HFFc6 (cell line): ENCODE data around the gene COQ8A. TPM values are rescaled to one million over a fixed set of nuclear protein-coding genes. Genes with fewer than 3 reads are reported as not detected.

Experiments used
- DNase-seq: peaks from one replicate; pipeline ENCODE4 v3.0.0-alpha.2; 2018
- H3K27ac Mint-ChIP-seq: 2 replicates; pipeline ENCODE4 v1.8.0; 2020; ENCODE audit warnings: mild to moderate bottlenecking, mixed read lengths
- H3K27me3 Mint-ChIP-seq: 2 replicates; pipeline ENCODE4 v1.8.0; 2021; ENCODE audit warnings: mild to moderate bottlenecking, moderate library complexity, mixed read lengths; ENCODE audit not compliant: insufficient read depth
- H3K36me3 Mint-ChIP-seq: 2 replicates; pipeline ENCODE4 v1.8.0; 2021; ENCODE audit warnings: low read depth, mixed read lengths
- H3K4me1 Mint-ChIP-seq: 2 replicates; pipeline ENCODE4 v1.8.0; 2020; ENCODE audit warnings: low read depth, mixed read lengths
- H3K4me3 Mint-ChIP-seq: 2 replicates; pipeline ENCODE4 v1.8.0; 2020; ENCODE audit warnings: mild to moderate bottlenecking, moderate library complexity, mixed read lengths
- H3K9me3 Mint-ChIP-seq: 2 replicates; pipeline ENCODE4 v1.8.0; 2020; ENCODE audit warnings: mild to moderate bottlenecking, mixed read lengths
- CTCF ChIP-seq: fragments of 200-600 bp; sonication (generic); IDR thresholded peaks from 2 replicates; pipeline ENCODE4 v1.5.0; 2021; ENCODE audit warnings: antibody characterized with exemption, mild to moderate bottlenecking
- total RNA-seq, 6 experiments: library from RNA; stranded (reverse); fragmentation: NEBNext Ultra II Directional; extraction: Animal tissue kit (Norgen Biotek cat#: 25700); gene quantifications; 2 replicates in 1 of 6; 3 replicates in 5 of 6; pipeline ENCODE4 v1.2.3, GENCODE V29; 2021

The COQ8A gene
- total RNA-seq, 6 experiments from 2014 or later = 4.1 to 8.1 (median 4.9) TPM

GRCh38 chr1:226942392-226942791 is 2.3 kb downstream of the COQ8A start:
- Mint-ChIP-seq H3K27me3 (no peaks in the 10 kb centered on the region; the same call in none of the 2 replicates), H3K27ac (no peak overlapping the region), H3K36me3 (no peaks in the 10 kb centered on the region), H3K4me1 (peaks cover 31% of the 10 kb centered on the region), H3K9me3 (no peaks in the 10 kb centered on the region), H3K4me3 (no peak overlapping the region)
- no peak for DNase-seq
- no peak for TF ChIP-seq CTCF

GRCh38 chr1:226943156-226943555 is 3.1 kb downstream of the COQ8A start:
- peaks cover 2% of the 10 kb centered on the region; the same call in 1 of the 2 replicates for H3K36me3 Mint-ChIP-seq
- no peak for DNase-seq
- no peak overlapping the region for H3K27ac Mint-ChIP-seq

GRCh38 chr1:226943927-226944326 is 3.8 kb downstream of the COQ8A start:
- Mint-ChIP-seq H3K4me3 (no peak overlapping the region), H3K9me3 (peaks cover 3% of the 10 kb centered on the region; the same call in 1 of the 2 replicates), H3K4me1 (peaks cover 16% of the 10 kb centered on the region), H3K36me3 (peaks cover 5% of the 10 kb centered on the region; the same call in 1 of the 2 replicates), H3K27ac (no peak overlapping the region), H3K27me3 (no peaks in the 10 kb centered on the region; the same call in none of the 2 replicates)
- no peak for DNase-seq
- TF ChIP-seq CTCF = no peak

More at GRCh38 chr1:226943156-226943555, 3.1 kb downstream of the COQ8A start:
- H3K4me1 Mint-ChIP-seq = peaks cover 24% of the 10 kb centered on the region
- H3K9me3 Mint-ChIP-seq = peaks cover 1% of the 10 kb centered on the region; the same call in 1 of the 2 replicates
- no peak for TF ChIP-seq CTCF
- no peak overlapping the region for H3K4me3 Mint-ChIP-seq
- H3K27me3 Mint-ChIP-seq = no peaks in the 10 kb centered on the region; the same call in none of the 2 replicates

GRCh38 chr1:226945106-226945857 is 5.2 kb downstream of the COQ8A start:
- H3K4me1 Mint-ChIP-seq = peaks cover 13% of the 10 kb centered on the region
- no peak overlapping the region for H3K4me3 Mint-ChIP-seq
- H3K27me3 Mint-ChIP-seq = peaks cover 2% of the 10 kb centered on the region; the same call in 1 of the 2 replicates
- TF ChIP-seq CTCF = no peak
- H3K36me3 Mint-ChIP-seq = peaks cover 5% of the 10 kb centered on the region; the same call in 1 of the 2 replicates
- peaks cover 3% of the 10 kb centered on the region; the same call in 1 of the 2 replicates for H3K9me3 Mint-ChIP-seq
- no peak for DNase-seq
- H3K27ac Mint-ChIP-seq = no peak overlapping the region

GRCh38 chr1:226945858-226946245 is 5.8 kb downstream of the COQ8A start:
- H3K4me1 Mint-ChIP-seq = peaks cover 10% of the 10 kb centered on the region
- peaks cover 2% of the 10 kb centered on the region; the same call in 1 of the 2 replicates for H3K27me3 Mint-ChIP-seq
- H3K27ac Mint-ChIP-seq = no peak overlapping the region
- no peak for DNase-seq
- H3K9me3 Mint-ChIP-seq = peaks cover 3% of the 10 kb centered on the region; the same call in 1 of the 2 replicates
- TF ChIP-seq CTCF = no peak
- H3K36me3 Mint-ChIP-seq = peaks cover 5% of the 10 kb centered on the region; the same call in 1 of the 2 replicates
- no peak overlapping the region for H3K4me3 Mint-ChIP-seq
